Measurements from ENCODE around the gene HFM1. TPM values are rescaled to one million over a fixed set of nuclear protein-coding genes. Genes with fewer than 3 reads are reported as not detected.

Gene HFM1
- polyA plus RNA-seq, 3 donors: not detected

DNA sequence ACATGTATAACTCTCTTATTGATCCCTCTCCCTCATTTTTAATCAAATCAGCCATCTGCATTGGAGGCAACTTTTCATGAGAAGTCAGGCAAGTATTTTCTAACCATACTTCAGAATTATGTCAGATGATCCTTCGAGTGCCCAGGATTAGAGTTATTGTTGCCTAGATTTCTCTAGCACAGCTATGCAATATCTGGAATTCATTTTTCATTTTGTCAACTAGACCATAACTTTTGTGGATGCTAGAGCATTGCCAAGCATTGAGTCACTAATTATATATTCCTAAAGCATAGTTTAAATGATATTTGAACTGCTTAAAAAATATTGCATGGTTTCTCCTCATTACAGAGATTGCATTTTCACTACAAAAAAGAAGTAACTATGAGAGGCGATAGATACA is 21.2 kb downstream of the HFM1 start:
- Mint-ChIP-seq H3K27me3 (ENCODE audit: low read depth in 3 of 3) (peaks cover 0 to 2% (median 0%) of the 10 kb centered on the region in 3 donors), H3K27ac (no peak overlapping the region), H3K9me3 (peaks cover 0 to 3% (median 0%) of the 10 kb centered on the region in 7 donors), H3K36me3 (no peaks in the 10 kb centered on the region), H3K4me1 (no peaks in the 10 kb centered on the region), H3K4me3 (no peak overlapping the region)
- no peak overlapping the region for H2AFZ ChIP-seq (ENCODE audit: insufficient read depth, low read depth, low read length, poor library complexity, severe bottlenecking)
- intact Hi-C loops (cut with micrococcal nuclease): no loop called here
- no CpG with 5 or more reads among the region's 2 CpGs for WGBS (ENCODE audit: insufficient coverage)
- H3K27me3 ChIP-seq (ENCODE audit: control insufficient read depth in 2 of 2, insufficient read depth in 2 of 2, low read length in 2 of 2): no peaks in the 10 kb centered on the region
- H3K4me3 ChIP-seq (replicated peaks in 1 of 3; ENCODE audit: low read depth in 2 of 3, low read length in 3 of 3): no peak overlapping the region
- no peak overlapping the region for H3K4me2 ChIP-seq (replicated peaks; ENCODE audit: extremely low read depth, low read length, poor library complexity, severe bottlenecking)
- H3K79me2 ChIP-seq (ENCODE audit: insufficient read depth, low read length): no peaks in the 10 kb centered on the region
- no peaks in the 10 kb centered on the region for H4K20me1 ChIP-seq (ENCODE audit: insufficient read depth, low read length)
- TF ChIP-seq, protein P1, sequence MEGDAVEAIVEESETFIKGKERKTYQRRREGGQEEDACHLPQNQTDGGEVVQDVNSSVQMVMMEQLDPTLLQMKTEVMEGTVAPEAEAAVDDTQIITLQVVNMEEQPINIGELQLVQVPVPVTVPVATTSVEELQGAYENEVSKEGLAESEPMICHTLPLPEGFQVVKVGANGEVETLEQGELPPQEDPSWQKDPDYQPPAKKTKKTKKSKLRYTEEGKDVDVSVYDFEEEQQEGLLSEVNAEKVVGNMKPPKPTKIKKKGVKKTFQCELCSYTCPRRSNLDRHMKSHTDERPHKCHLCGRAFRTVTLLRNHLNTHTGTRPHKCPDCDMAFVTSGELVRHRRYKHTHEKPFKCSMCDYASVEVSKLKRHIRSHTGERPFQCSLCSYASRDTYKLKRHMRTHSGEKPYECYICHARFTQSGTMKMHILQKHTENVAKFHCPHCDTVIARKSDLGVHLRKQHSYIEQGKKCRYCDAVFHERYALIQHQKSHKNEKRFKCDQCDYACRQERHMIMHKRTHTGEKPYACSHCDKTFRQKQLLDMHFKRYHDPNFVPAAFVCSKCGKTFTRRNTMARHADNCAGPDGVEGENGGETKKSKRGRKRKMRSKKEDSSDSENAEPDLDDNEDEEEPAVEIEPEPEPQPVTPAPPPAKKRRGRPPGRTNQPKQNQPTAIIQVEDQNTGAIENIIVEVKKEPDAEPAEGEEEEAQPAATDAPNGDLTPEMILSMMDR (IDR thresholded peaks at IDR 0.05): no peak
- no peaks in the 10 kb centered on the region for H3K4me1 ChIP-seq (ENCODE audit: control insufficient read depth in 1 of 2, insufficient read depth in 2 of 2, low read length in 2 of 2)
- H3K9ac ChIP-seq (ENCODE audit: insufficient read depth, low read length, poor library complexity, severe bottlenecking): no peak overlapping the region
- no peak for DNase-seq
- H3K27ac ChIP-seq (ENCODE audit: low read depth in 1 of 2, low read length in 2 of 2): no peak overlapping the region
- no peaks in the 10 kb centered on the region for H3K9me3 ChIP-seq (replicated peaks in 1 of 2; ENCODE audit: control insufficient read depth in 1 of 2, insufficient read depth in 1 of 2, low read length in 2 of 2)
- no peaks in the 10 kb centered on the region for H3K36me3 ChIP-seq (replicated peaks in 1 of 2; ENCODE audit: control insufficient read depth in 1 of 2, insufficient read depth in 2 of 2, low read length in 2 of 2)

DNA sequence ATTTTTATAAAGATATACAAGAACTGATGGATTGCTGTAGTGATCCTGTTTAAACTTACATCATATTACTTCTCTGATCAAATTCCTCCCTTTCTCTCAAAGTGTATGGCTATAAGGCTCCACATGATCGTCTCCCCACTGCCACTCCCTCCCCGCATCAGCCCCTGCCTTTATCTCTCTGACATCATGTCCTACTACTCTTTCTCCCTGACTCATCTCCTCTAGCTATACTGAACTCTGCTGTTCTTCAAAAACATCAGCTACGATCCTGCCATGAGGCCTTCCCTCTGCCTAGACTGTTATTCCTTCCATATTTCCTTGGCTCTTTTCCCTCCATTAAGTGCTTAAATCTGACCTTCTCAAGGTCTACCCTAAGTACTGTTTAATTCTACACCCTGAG is 22.8 kb downstream of the HFM1 start:
- H3K4me3 Mint-ChIP-seq: no peak overlapping the region

More for the DNA sequence above, 22.8 kb downstream of the HFM1 start:
- H3K4me2 ChIP-seq (replicated peaks; ENCODE audit: extremely low read depth, low read length, poor library complexity, severe bottlenecking): no peak overlapping the region
- no peak overlapping the region for H3K4me3 ChIP-seq (replicated peaks in 1 of 3; ENCODE audit: low read depth in 2 of 3, low read length in 3 of 3)
- Mint-ChIP-seq H3K4me1 (no peaks in the 10 kb centered on the region), H3K9me3 (no peaks in the 10 kb centered on the region), H3K27me3 (ENCODE audit: low read depth in 3 of 3) (peaks cover 0 to 2% (median 0%) of the 10 kb centered on the region in 3 donors), H3K27ac (no peak overlapping the region), H3K36me3 (no peaks in the 10 kb centered on the region)
- no peak overlapping the region for H3K9ac ChIP-seq (ENCODE audit: insufficient read depth, low read length, poor library complexity, severe bottlenecking)
- H3K36me3 ChIP-seq (replicated peaks in 1 of 2; ENCODE audit: control insufficient read depth in 1 of 2, insufficient read depth in 2 of 2, low read length in 2 of 2): no peaks in the 10 kb centered on the region
- no peaks in the 10 kb centered on the region for H3K79me2 ChIP-seq (ENCODE audit: insufficient read depth, low read length)
- TF ChIP-seq, protein P1 (IDR thresholded peaks at IDR 0.05): no peak
- no peaks in the 10 kb centered on the region for H3K9me3 ChIP-seq (replicated peaks in 1 of 2; ENCODE audit: control insufficient read depth in 1 of 2, insufficient read depth in 1 of 2, low read length in 2 of 2)
- intact Hi-C loops (cut with micrococcal nuclease): no loop called here
- DNase-seq: no peak
- no peaks in the 10 kb centered on the region for H3K27me3 ChIP-seq (ENCODE audit: control insufficient read depth in 2 of 2, insufficient read depth in 2 of 2, low read length in 2 of 2)
- 100% methylated on average over 3 of the region's 3 CpGs for WGBS (ENCODE audit: insufficient coverage)
- H3K27ac ChIP-seq (ENCODE audit: low read depth in 1 of 2, low read length in 2 of 2): no peak overlapping the region
- H2AFZ ChIP-seq (ENCODE audit: insufficient read depth, low read depth, low read length, poor library complexity, severe bottlenecking): no peak overlapping the region
- H3K4me1 ChIP-seq (ENCODE audit: control insufficient read depth in 1 of 2, insufficient read depth in 2 of 2, low read length in 2 of 2): no peaks in the 10 kb centered on the region
- H4K20me1 ChIP-seq (ENCODE audit: insufficient read depth, low read length): no peaks in the 10 kb centered on the region

All from CD14-positive monocyte (primary cell).